Right cardiac atrium (tissue), 5 donors: Measurements from ENCODE around the gene IL1R2. TPM values are rescaled to one million over a fixed set of nuclear protein-coding genes. Genes with fewer than 3 reads are reported as not detected.

ENCODE experiments used
- ATAC-seq, 2 donors: fragments of 200-7000 bp; cut with Tn5 transposase; one replicate each; pipeline versions ENCODE4 v1.8.0 to v1.9.1; 2020; ENCODE audit warnings: moderate library complexity in 2 of 2, mild to moderate bottlenecking in 1 of 2
- DNase-seq, 3 donors: peaks; one replicate each; pipeline ENCODE4 v3.0.0-alpha.2; 2020
- H3K27ac ChIP-seq: one replicate; pipeline ENCODE4 v1.5.1; 2013; ENCODE audit warnings: mild to moderate bottlenecking, low read length, control low read depth, moderate library complexity
- H3K27me3 ChIP-seq: one replicate; pipeline ENCODE4 v1.6.1; 2013; ENCODE audit not compliant: control insufficient read depth, insufficient read depth
- H3K4me1 ChIP-seq: one replicate; pipeline ENCODE4 v1.6.1; 2013; ENCODE audit warnings: low read length; ENCODE audit not compliant: control insufficient read depth, insufficient read depth
- H3K4me3 ChIP-seq: one replicate; pipeline ENCODE4 v1.5.1; 2013; ENCODE audit warnings: low read length, control low read depth
- H3K9me3 ChIP-seq: one replicate; pipeline ENCODE4 v1.6.1; 2013; ENCODE audit warnings: low read length; ENCODE audit not compliant: control insufficient read depth
- WGBS: extraction: QIAGEN DNeasy Blood & Tissue Kit; methylation state at CpG from one replicate; pipeline ENCODE4 v1.1.7; 2013; 5-methylcytosine and 5-hydroxymethylcytosine counted together
- intact Hi-C, 4 donors: fragments of 100-400 bp; cut with DNase I; formaldehyde crosslinking; loops; one replicate each; pipeline versions ENCODE4 v1.11.0 to v1.14.0; 2022 to 2023
- polyA plus RNA-seq: library from polyadenylated mRNA; stranded (reverse); fragments of 200-250 nt; gene quantifications from one replicate; pipeline ENCODE4 v1.2.3, GENCODE V29; 2013
- total RNA-seq, 4 donors: library from RNA; stranded (reverse); fragmentation: NEBNext Ultra II Directional; extraction: Animal tissue kit (Norgen Biotek cat#: 25700); gene quantifications; one replicate each; pipeline ENCODE4 v1.2.1, GENCODE V29; 2021
- donor health status: healthy with polysubstance abuse.
- donor health status: DM: no; HTN: yes; CAD: no.
- donor health status: DM: no; HTN: no; CAD: no.
- donor health status: DM: no; HTN: yes; CAD: no; lungs with severe emphysema.
- donor health status: DM: yes; HTN: yes; CAD: no.

IL1R2 gene
- total and polyA plus RNA-seq, 5 donors: 1.9 to 4.3 (median 3.5) TPM; not detected in 1

GRCh38 chr2:102073168-102073724 is 81.5 kb downstream of the IL1R2 start:
- no peaks in the 10 kb centered on the region for H3K27me3 ChIP-seq
- H3K4me1 ChIP-seq: peaks cover 6% of the 10 kb centered on the region
- H3K27ac ChIP-seq: no peak overlapping the region
- DNase-seq: no peak
- intact Hi-C loops: loop anchor here in 1 of 4 donors (10.0 kb wide), 1 partner anchor 72 kb away; the partner anchor contains the start of gene IL1R1
- ATAC-seq: no peak
- H3K9me3 ChIP-seq: no peaks in the 10 kb centered on the region
- 96% methylated on average over 2 of the region's 2 CpGs for WGBS
- H3K4me3 ChIP-seq: no peak overlapping the region

- ATAC-seq (no peak), DNase-seq (no peak)
- H3K27ac ChIP-seq: no peak overlapping the region
- 69% methylated on average over 6 of the region's 6 CpGs for WGBS
- H3K4me1 ChIP-seq: peaks cover 4% of the 10 kb centered on the region
- H3K4me3 ChIP-seq: no peak overlapping the region
- no peaks in the 10 kb centered on the region for H3K27me3 ChIP-seq
- H3K9me3 ChIP-seq: no peaks in the 10 kb centered on the region
- intact Hi-C loops: loop anchor here in 1 of 4 donors (10.0 kb wide), 1 partner anchor 71 kb away; the partner anchor contains the start of gene IL1R1
Measured at GRCh38 chr2:102074152-102074783, 82.5 kb downstream of the IL1R2 start.

GRCh38 chr2:102075479-102075878 is 83.7 kb downstream of the IL1R2 start:
- Histone ChIP-seq H3K4me3 (no peak overlapping the region), H3K4me1 (no peaks in the 10 kb centered on the region), H3K9me3 (no peaks in the 10 kb centered on the region), H3K27me3 (no peaks in the 10 kb centered on the region), H3K27ac (no peak overlapping the region)
- DNase-seq (no peak), ATAC-seq (no peak)
- WGBS: 75% methylated on average over 2 of the region's 2 CpGs
- intact Hi-C loops: loop anchor here in 1 of 4 donors (10.0 kb wide), 1 partner anchor 69 kb away; the partner anchor contains the start of gene IL1R1

- Histone ChIP-seq H3K27me3 (no peaks in the 10 kb centered on the region), H3K4me1 (no peaks in the 10 kb centered on the region)
Measured at GRCh38 chr2:102076512-102076911, 84.8 kb downstream of the IL1R2 start.

More at GRCh38 chr2:102076512-102076911, 84.8 kb downstream of the IL1R2 start:
- intact Hi-C loops: loop anchor here in 1 of 4 donors (10.0 kb wide), 1 partner anchor 68 kb away; the partner anchor contains the start of gene IL1R1
- Histone ChIP-seq H3K27ac (no peak overlapping the region), H3K4me3 (no peak overlapping the region), H3K9me3 (no peaks in the 10 kb centered on the region)
- no peak for DNase-seq
- no peak for ATAC-seq

Other genes starting within 250 kb of the IL1R2 start
- gene IL1R1, start 150.8 kb downstream of the IL1R2 start, total RNA-seq: 100 to 1,000 TPM in 1 of 4 donors, 10 to 100 TPM in 3; 43.2 to 111 (median 60.7) TPM
- gene IL1R1, start 150.8 kb downstream of the IL1R2 start, polyA plus RNA-seq: 32.2 TPM
- under 1 TPM; 0.14 to 0.46 (median 0.36) TPM for gene IL1RL2, start 195.1 kb downstream of the IL1R2 start, total RNA-seq
- gene IL1RL2, start 195.1 kb downstream of the IL1R2 start, polyA plus RNA-seq: 0.07 TPM